Panc1 (cell line): ENCODE results near the gene HSFX3.
"Not testable (repeated sequence)": the region's sequence is repeated elsewhere in the genome, so short reads cannot be mapped to it uniquely, and the experiment has no call there.

Source experiments
- POLR2AphosphoS5 ChIP-seq: IDR thresholded peaks from 2 replicates; pipeline ENCODE4 v1.6.1; 2012; ENCODE audit warnings: mild to moderate bottlenecking, low read depth, low read length, moderate library complexity
- TF ChIP-seq, protein P1 (sequence below): fragments of 450-650 bp; IDR thresholded peaks from 2 replicates; pipeline ENCODE4 v1.5.1; 2017; ENCODE audit warnings: mild to moderate bottlenecking
- TF ChIP-seq, protein P2 (sequence below), 2 experiments: IDR thresholded peaks; 2 replicates each; pipeline ENCODE4 v1.6.1; 2011 to 2012; ENCODE audit warnings: low read depth in 2 of 2, control low read depth in 1 of 2, low read length in 1 of 2, mild to moderate bottlenecking in 1 of 2, moderate library complexity in 1 of 2; ENCODE audit not compliant: insufficient read depth in 1 of 2

DNA sequence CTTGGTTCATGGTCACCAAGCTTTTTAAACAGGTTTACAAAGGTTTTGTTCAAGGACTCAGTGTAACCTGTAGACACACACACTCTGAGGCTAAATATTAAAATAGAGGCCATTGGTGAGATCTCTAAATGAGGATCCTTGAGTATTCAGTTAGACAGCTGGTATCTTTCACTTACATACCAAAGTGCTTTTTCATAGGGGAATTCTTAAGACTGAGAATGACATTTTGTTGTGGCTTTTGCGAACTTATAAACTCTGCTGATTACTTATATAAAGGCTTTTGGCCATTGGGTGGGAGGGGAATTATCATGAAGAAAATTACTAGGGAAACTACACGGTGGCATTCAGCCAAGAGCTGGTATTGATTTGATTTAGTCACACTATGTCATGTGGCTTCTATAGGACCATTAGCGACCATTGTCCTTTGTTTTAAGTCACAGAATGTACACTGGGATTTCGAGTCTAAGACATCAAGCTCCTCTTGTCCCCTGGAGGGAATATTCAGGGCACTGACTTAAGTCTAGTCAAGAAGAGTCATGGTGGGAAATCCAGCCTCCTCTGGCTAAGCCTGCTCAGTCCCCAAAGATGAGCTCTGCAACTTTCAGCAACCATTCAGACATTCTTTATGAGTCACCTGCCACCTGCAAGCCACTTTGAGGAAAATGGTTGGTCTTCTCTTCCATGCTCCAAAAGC, 1.7 kb upstream of the HSFX3 start:
- TF ChIP-seq, protein P1, sequence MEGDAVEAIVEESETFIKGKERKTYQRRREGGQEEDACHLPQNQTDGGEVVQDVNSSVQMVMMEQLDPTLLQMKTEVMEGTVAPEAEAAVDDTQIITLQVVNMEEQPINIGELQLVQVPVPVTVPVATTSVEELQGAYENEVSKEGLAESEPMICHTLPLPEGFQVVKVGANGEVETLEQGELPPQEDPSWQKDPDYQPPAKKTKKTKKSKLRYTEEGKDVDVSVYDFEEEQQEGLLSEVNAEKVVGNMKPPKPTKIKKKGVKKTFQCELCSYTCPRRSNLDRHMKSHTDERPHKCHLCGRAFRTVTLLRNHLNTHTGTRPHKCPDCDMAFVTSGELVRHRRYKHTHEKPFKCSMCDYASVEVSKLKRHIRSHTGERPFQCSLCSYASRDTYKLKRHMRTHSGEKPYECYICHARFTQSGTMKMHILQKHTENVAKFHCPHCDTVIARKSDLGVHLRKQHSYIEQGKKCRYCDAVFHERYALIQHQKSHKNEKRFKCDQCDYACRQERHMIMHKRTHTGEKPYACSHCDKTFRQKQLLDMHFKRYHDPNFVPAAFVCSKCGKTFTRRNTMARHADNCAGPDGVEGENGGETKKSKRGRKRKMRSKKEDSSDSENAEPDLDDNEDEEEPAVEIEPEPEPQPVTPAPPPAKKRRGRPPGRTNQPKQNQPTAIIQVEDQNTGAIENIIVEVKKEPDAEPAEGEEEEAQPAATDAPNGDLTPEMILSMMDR, result not testable (repeated sequence)
- TF ChIP-seq, protein P2, sequence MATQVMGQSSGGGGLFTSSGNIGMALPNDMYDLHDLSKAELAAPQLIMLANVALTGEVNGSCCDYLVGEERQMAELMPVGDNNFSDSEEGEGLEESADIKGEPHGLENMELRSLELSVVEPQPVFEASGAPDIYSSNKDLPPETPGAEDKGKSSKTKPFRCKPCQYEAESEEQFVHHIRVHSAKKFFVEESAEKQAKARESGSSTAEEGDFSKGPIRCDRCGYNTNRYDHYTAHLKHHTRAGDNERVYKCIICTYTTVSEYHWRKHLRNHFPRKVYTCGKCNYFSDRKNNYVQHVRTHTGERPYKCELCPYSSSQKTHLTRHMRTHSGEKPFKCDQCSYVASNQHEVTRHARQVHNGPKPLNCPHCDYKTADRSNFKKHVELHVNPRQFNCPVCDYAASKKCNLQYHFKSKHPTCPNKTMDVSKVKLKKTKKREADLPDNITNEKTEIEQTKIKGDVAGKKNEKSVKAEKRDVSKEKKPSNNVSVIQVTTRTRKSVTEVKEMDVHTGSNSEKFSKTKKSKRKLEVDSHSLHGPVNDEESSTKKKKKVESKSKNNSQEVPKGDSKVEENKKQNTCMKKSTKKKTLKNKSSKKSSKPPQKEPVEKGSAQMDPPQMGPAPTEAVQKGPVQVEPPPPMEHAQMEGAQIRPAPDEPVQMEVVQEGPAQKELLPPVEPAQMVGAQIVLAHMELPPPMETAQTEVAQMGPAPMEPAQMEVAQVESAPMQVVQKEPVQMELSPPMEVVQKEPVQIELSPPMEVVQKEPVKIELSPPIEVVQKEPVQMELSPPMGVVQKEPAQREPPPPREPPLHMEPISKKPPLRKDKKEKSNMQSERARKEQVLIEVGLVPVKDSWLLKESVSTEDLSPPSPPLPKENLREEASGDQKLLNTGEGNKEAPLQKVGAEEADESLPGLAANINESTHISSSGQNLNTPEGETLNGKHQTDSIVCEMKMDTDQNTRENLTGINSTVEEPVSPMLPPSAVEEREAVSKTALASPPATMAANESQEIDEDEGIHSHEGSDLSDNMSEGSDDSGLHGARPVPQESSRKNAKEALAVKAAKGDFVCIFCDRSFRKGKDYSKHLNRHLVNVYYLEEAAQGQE (IDR thresholded peaks at IDR 0.05; ENCODE audit: insufficient read depth in 1 of 2, low read depth in 2 of 2, low read length in 1 of 2), result not testable (repeated sequence)
- TF ChIP-seq POLR2AphosphoS5, result not testable (repeated sequence)
